Stimulated activated CD4-positive, alpha-beta T cell treated with anti-CD3 and anti-CD28 coated beads, Interleukin-1b, Interleukin-23, amount 100 ng/mL, for 24 hours (primary cell): Measurements from ENCODE around the gene PRDX2.

Experiments used
- DNase-seq, 4 experiments: peaks; one replicate each; pipeline ENCODE4 v3.0.0-alpha.2; 2020; ENCODE audit warnings: low read depth in 4 of 4, low spot score in 1 of 4

The PRDX2 gene

GRCh38 chr19:12752056-12752781 is 49.4 kb downstream of the PRDX2 start:
- no peak for DNase-seq

GRCh38 chr19:12751635-12752034 is 50.0 kb downstream of the PRDX2 start, which contains the start of gene BEST2:
Gene BEST2, plus strand, starts transcription at chr19:12751791. Its CDS starts 802 bp downstream, at chr19:12752593.
- no peak for DNase-seq

GRCh38 chr19:12750851-12751250 is 50.7 kb downstream of the PRDX2 start:
- DNase-seq: no peak

- no peak for DNase-seq
These were observed 51.6 kb downstream of the PRDX2 start for GRCh38 chr19:12749938-12750521.

GRCh38 chr19:12748489-12748888 is 53.1 kb downstream of the PRDX2 start:
- DNase-seq: no peak
